ENCODE measurements around the gene EXOSC7. TPM values are rescaled to one million over a fixed set of nuclear protein-coding genes. Genes with fewer than 3 reads are reported as not detected.

EXOSC7 gene
- total RNA-seq, 2 donors from 2014 or later = 42.9 to 46.9 TPM

GRCh38 chr3:45024542-45025255 lies 48.7 kb downstream of the EXOSC7 start:
- no peaks in the 10 kb centered on the region for H3K9me3 Mint-ChIP-seq
- H3K4me1 Mint-ChIP-seq (ENCODE audit: low read depth) = peaks cover 14% of the 10 kb centered on the region
- H3K27ac Mint-ChIP-seq = no peak overlapping the region
- no peak for DNase-seq
- H3K27me3 Mint-ChIP-seq (ENCODE audit: low read depth) = no peaks in the 10 kb centered on the region
- no peak overlapping the region for H3K4me3 Mint-ChIP-seq
- H3K36me3 Mint-ChIP-seq (ENCODE audit: insufficient read depth in 2 of 2) = no peaks in the 10 kb centered on the region
- ATAC-seq (replicated peaks in 1 of 2) = no peak

GRCh38 chr3:45026038-45026437 lies 50.0 kb downstream of the EXOSC7 start, which contains the start of gene CLEC3B:
Gene CLEC3B, plus strand, starts transcription at chr3:45026303. Its CDS starts 60 bp downstream, at chr3:45026363.
- Mint-ChIP-seq H3K9me3 (no peaks in the 10 kb centered on the region), H3K36me3 (ENCODE audit: insufficient read depth in 2 of 2) (no peaks in the 10 kb centered on the region), H3K4me3 (no peak within 1 kb of the TSS), H3K4me1 (ENCODE audit: low read depth) (peaks cover 4% of the 10 kb centered on the region), H3K27me3 (ENCODE audit: low read depth) (no peaks in the 10 kb centered on the region), H3K27ac (no peak within 1 kb of the TSS)
- ATAC-seq (replicated peaks in 1 of 2) (no peak), DNase-seq (no peak)

- Mint-ChIP-seq H3K27ac (no peak overlapping the region), H3K9me3 (no peaks in the 10 kb centered on the region), H3K4me3 (no peak overlapping the region), H3K27me3 (ENCODE audit: low read depth) (no peaks in the 10 kb centered on the region), H3K4me1 (ENCODE audit: low read depth) (no peaks in the 10 kb centered on the region), H3K36me3 (ENCODE audit: insufficient read depth in 2 of 2) (no peaks in the 10 kb centered on the region)
- ATAC-seq (replicated peaks in 1 of 2) = no peak
- DNase-seq = no peak
These were observed 50.9 kb downstream of the EXOSC7 start for GRCh38 chr3:45026957-45027356.

GRCh38 chr3:45027441-45027840 lies 51.4 kb downstream of the EXOSC7 start:
- no peaks in the 10 kb centered on the region for H3K36me3 Mint-ChIP-seq (ENCODE audit: insufficient read depth in 2 of 2)
- H3K4me3 Mint-ChIP-seq = no peak overlapping the region
- DNase-seq = no peak
- no peaks in the 10 kb centered on the region for H3K9me3 Mint-ChIP-seq
- H3K4me1 Mint-ChIP-seq (ENCODE audit: low read depth) = no peaks in the 10 kb centered on the region
- no peaks in the 10 kb centered on the region for H3K27me3 Mint-ChIP-seq (ENCODE audit: low read depth)
- no peak overlapping the region for H3K27ac Mint-ChIP-seq
- ATAC-seq (replicated peaks in 1 of 2) = no peak

- Mint-ChIP-seq H3K27me3 (ENCODE audit: low read depth) (peaks cover 11% of the 10 kb centered on the region), H3K4me3 (no peak overlapping the region), H3K36me3 (ENCODE audit: insufficient read depth in 2 of 2) (no peaks in the 10 kb centered on the region), H3K9me3 (no peaks in the 10 kb centered on the region), H3K4me1 (ENCODE audit: low read depth) (peaks cover 2% of the 10 kb centered on the region), H3K27ac (no peak overlapping the region)
- DNase-seq (no peak), ATAC-seq (replicated peaks in 1 of 2) (no peak)
These were observed 53.2 kb downstream of the EXOSC7 start for GRCh38 chr3:45029216-45029615.

GRCh38 chr3:45029661-45030060 lies 53.6 kb downstream of the EXOSC7 start:
- ATAC-seq (replicated peaks in 1 of 2) (no peak), DNase-seq (no peak)
- Mint-ChIP-seq H3K4me3 (no peak overlapping the region), H3K4me1 (ENCODE audit: low read depth) (peaks cover 7% of the 10 kb centered on the region), H3K9me3 (no peaks in the 10 kb centered on the region), H3K36me3 (ENCODE audit: insufficient read depth in 2 of 2) (no peaks in the 10 kb centered on the region), H3K27ac (no peak overlapping the region), H3K27me3 (ENCODE audit: low read depth) (peaks cover 15% of the 10 kb centered on the region)

- H3K27me3 Mint-ChIP-seq (ENCODE audit: low read depth) = peaks cover 32% of the 10 kb centered on the region
- DNase-seq (no peak), ATAC-seq (replicated peaks in 1 of 2) (no peak)
- H3K9me3 Mint-ChIP-seq = no peaks in the 10 kb centered on the region
- H3K36me3 Mint-ChIP-seq (ENCODE audit: insufficient read depth in 2 of 2) = no peaks in the 10 kb centered on the region
- H3K27ac Mint-ChIP-seq = no peak overlapping the region
- H3K4me3 Mint-ChIP-seq = no peak overlapping the region
- peaks cover 26% of the 10 kb centered on the region for H3K4me1 Mint-ChIP-seq (ENCODE audit: low read depth)
These were observed 55.5 kb downstream of the EXOSC7 start for GRCh38 chr3:45031531-45031930.

GRCh38 chr3:45032113-45032512 lies 56.1 kb downstream of the EXOSC7 start:
- ATAC-seq (replicated peaks in 1 of 2) (no peak), DNase-seq (no peak)
- peaks cover 31% of the 10 kb centered on the region for H3K4me1 Mint-ChIP-seq (ENCODE audit: low read depth)
- no peak overlapping the region for H3K27ac Mint-ChIP-seq
- no peaks in the 10 kb centered on the region for H3K9me3 Mint-ChIP-seq
- H3K36me3 Mint-ChIP-seq (ENCODE audit: insufficient read depth in 2 of 2) = no peaks in the 10 kb centered on the region
- no peak overlapping the region for H3K4me3 Mint-ChIP-seq
- H3K27me3 Mint-ChIP-seq (ENCODE audit: low read depth) = peaks cover 38% of the 10 kb centered on the region

- ATAC-seq (replicated peaks in 1 of 2) = no peak
- H3K4me3 Mint-ChIP-seq = no peak overlapping the region
- H3K27ac Mint-ChIP-seq = no peak overlapping the region
These were observed 57.7 kb downstream of the EXOSC7 start for GRCh38 chr3:45033791-45034190.

GRCh38 chr3:45034612-45035252 lies 58.7 kb downstream of the EXOSC7 start:
- Mint-ChIP-seq H3K36me3 (ENCODE audit: insufficient read depth in 2 of 2) (no peaks in the 10 kb centered on the region), H3K4me1 (ENCODE audit: low read depth) (peaks cover 36% of the 10 kb centered on the region), H3K9me3 (no peaks in the 10 kb centered on the region), H3K27ac (no peak overlapping the region), H3K27me3 (ENCODE audit: low read depth) (peaks cover 43% of the 10 kb centered on the region), H3K4me3 (peak overlapping the region; percentile 8 to 65)
- peak; percentile 37 to 54 for ATAC-seq (replicated peaks in 1 of 2)
- peak; percentile 46 to 54 for DNase-seq

More at GRCh38 chr3:45033791-45034190, 57.7 kb downstream of the EXOSC7 start:
- peaks cover 36% of the 10 kb centered on the region for H3K4me1 Mint-ChIP-seq (ENCODE audit: low read depth)
- H3K9me3 Mint-ChIP-seq = no peaks in the 10 kb centered on the region
- no peak for DNase-seq
- H3K27me3 Mint-ChIP-seq (ENCODE audit: low read depth) = peaks cover 43% of the 10 kb centered on the region
- no peaks in the 10 kb centered on the region for H3K36me3 Mint-ChIP-seq (ENCODE audit: insufficient read depth in 2 of 2)

GRCh38 chr3:45035441-45036301 lies 59.6 kb downstream of the EXOSC7 start:
- DNase-seq = peak in 1 of 2 donors; percentile 32
- H3K4me1 Mint-ChIP-seq (ENCODE audit: low read depth) = peaks cover 42% of the 10 kb centered on the region
- H3K27me3 Mint-ChIP-seq (ENCODE audit: low read depth) = peaks cover 43% of the 10 kb centered on the region
- H3K36me3 Mint-ChIP-seq (ENCODE audit: insufficient read depth in 2 of 2) = no peaks in the 10 kb centered on the region
- H3K4me3 Mint-ChIP-seq = peak overlapping the region; percentile 56 to 76
- no peaks in the 10 kb centered on the region for H3K9me3 Mint-ChIP-seq
- ATAC-seq (replicated peaks in 1 of 2) = no peak
- H3K27ac Mint-ChIP-seq = no peak overlapping the region

- ATAC-seq (replicated peaks in 1 of 2) = peak; percentile 87
- no peaks in the 10 kb centered on the region for H3K36me3 Mint-ChIP-seq (ENCODE audit: insufficient read depth in 2 of 2)
- peak; percentile 87 to 89 for DNase-seq
- no peak overlapping the region for H3K27ac Mint-ChIP-seq
- H3K4me3 Mint-ChIP-seq = peak overlapping the region; percentile 49 to 68
- H3K27me3 Mint-ChIP-seq (ENCODE audit: low read depth) = peaks cover 43% of the 10 kb centered on the region
- H3K9me3 Mint-ChIP-seq = no peaks in the 10 kb centered on the region
- H3K4me1 Mint-ChIP-seq (ENCODE audit: low read depth) = peaks cover 60% of the 10 kb centered on the region
These were observed 61.8 kb downstream of the EXOSC7 start for GRCh38 chr3:45037720-45038455.

All from activated T-cell treated with anti-CD3 and anti-CD28 coated beads, Interleukin-2, amount 50 U/mL, for 72 hours (primary cell).